ENCODE results near the gene FRY.

FRY gene

DNA sequence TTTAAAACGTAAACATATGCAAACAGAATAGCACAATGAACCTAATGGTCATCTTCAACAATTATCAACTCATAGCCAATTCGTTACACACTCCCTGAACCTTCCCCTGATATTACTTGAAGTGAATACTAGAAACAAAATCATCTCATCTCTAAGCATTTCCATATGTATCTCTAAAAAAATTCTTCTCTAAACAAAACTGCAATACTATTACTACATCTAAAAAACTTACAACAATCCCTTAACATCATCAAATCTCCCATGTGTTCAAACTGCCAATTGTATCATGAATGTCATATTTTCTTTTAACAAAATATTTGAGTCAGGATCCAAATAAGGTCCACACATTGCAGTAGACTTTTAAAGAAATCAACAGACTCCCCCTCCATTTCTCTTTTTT lies 61.4 kb downstream of the FRY start:
- DNase-seq (ENCODE audit: low spot score) = no peak
- no peak for TF ChIP-seq CTCF (IDR thresholded peaks at IDR 0.05; ENCODE audit: extremely low read depth, insufficient read depth, missing control alignments)
- in situ Hi-C loops (cut with MboI; ENCODE audit: low pct_unique_long_range_greater_than_20kb, low sequenced_read_pairs, unreplicated experiment) = no loop called here

- in situ Hi-C loops (cut with MboI; ENCODE audit: low pct_unique_long_range_greater_than_20kb, low sequenced_read_pairs, unreplicated experiment) = no loop called here
- DNase-seq (ENCODE audit: low spot score) = no peak
- TF ChIP-seq CTCF (IDR thresholded peaks at IDR 0.05; ENCODE audit: extremely low read depth, insufficient read depth, missing control alignments) = no peak
Observed at GRCh38 chr13:32098272-32098671, 66.7 kb downstream of the FRY start.

DNA sequence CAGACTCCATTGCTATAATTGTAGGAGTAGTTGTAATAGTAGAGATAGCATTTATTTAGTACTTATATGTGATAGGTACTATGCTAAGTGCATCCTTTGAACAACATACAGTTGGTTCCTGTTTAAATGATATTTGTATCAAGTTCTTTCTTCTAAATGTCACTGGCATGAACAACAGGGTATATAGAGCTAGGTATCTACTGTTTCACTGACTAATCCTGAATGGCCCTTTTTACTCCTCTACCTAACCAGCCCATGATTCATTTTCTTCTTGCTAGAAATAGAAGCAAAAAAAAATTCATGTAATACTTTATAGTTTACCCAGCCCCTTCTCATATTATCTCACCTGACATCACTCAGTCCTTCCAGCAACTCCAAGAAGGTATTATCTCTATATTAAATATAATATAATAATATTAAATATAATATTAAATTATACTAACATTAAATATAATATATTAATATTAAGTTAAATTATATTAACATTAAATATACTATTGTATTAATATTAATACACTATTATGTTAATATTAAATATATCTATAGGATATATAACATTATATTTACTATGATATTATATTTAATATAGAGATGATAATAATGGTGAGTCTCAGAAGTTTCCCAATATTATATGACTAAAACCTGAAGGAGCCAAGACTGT lies 74.2 kb downstream of the FRY start:
- in situ Hi-C loops (cut with MboI; ENCODE audit: low pct_unique_long_range_greater_than_20kb, low sequenced_read_pairs, unreplicated experiment) = no loop called here

GRCh38 chr13:32107474-32107873 lies 75.9 kb downstream of the FRY start:
- in situ Hi-C loops (cut with MboI; ENCODE audit: low pct_unique_long_range_greater_than_20kb, low sequenced_read_pairs, unreplicated experiment) = no loop called here
- DNase-seq (ENCODE audit: low spot score) = no peak
- TF ChIP-seq CTCF (IDR thresholded peaks at IDR 0.05; ENCODE audit: extremely low read depth, insufficient read depth, missing control alignments) = no peak

More for the DNA sequence above, 74.2 kb downstream of the FRY start:
- TF ChIP-seq CTCF (IDR thresholded peaks at IDR 0.05; ENCODE audit: extremely low read depth, insufficient read depth, missing control alignments) = no peak
- no peak for DNase-seq (ENCODE audit: low spot score)

- no peak for TF ChIP-seq CTCF (IDR thresholded peaks at IDR 0.05; ENCODE audit: extremely low read depth, insufficient read depth, missing control alignments)
- no peak for DNase-seq (ENCODE audit: low spot score)
- in situ Hi-C loops (cut with MboI; ENCODE audit: low pct_unique_long_range_greater_than_20kb, low sequenced_read_pairs, unreplicated experiment) = no loop called here
Observed at GRCh38 chr13:32107973-32108372, 76.4 kb downstream of the FRY start.

GRCh38 chr13:32113532-32113931 lies 82.0 kb downstream of the FRY start:
- no peak for TF ChIP-seq CTCF (IDR thresholded peaks at IDR 0.05; ENCODE audit: extremely low read depth, insufficient read depth, missing control alignments)
- no peak for DNase-seq (ENCODE audit: low spot score)
- in situ Hi-C loops (cut with MboI; ENCODE audit: low pct_unique_long_range_greater_than_20kb, low sequenced_read_pairs, unreplicated experiment) = no loop called here

Measured in GM13977 (cell line).